Measurements from ENCODE around the gene COBL. TPM values are rescaled to one million over a fixed set of nuclear protein-coding genes. Genes with fewer than 3 reads are reported as not detected.
A peak's percentile ranks its signal among the peaks of the same experiment; 100 is the strongest.

COBL gene
- total and polyA plus RNA-seq, 9 of the 15 experiments (the other 6 are each of a cell fraction or from before 2014, with no cell fraction given) = 0.01 to 2.4 (median 0.09) TPM; not detected in 3

DNA sequence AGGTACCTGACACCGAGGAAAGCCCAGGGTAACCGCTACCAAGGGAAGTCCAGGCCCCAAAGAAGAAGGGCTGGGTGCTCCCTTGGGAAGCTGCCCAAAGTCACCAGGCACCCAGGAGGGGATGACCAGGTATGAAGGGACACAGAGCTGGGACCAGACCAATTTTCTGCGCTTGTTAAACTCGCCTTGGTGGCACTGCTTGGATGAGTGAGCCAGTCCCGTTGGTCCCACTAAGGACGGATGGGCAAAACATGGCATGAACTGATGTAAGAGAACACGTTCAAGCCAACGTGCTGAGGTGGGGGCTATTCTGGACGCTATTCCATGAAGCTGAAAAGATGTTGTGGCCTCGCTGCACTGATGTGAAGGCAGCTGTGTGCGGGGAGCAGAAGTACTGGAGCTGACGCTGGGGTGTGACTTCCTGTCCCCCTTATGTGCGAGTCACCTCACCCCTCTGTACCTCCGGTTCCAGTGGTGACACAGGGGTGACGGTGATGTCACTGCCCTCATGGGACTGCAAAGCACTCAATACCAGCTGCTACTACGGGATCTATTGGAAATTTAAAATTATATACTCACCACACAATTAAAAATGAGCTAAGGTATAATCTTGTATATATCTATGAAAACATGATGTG is 73.6 kb downstream of the COBL start (continued):
- TF ChIP-seq TFAM (CRISPR knock-in tag; conservative IDR thresholded peaks at IDR 0.05) (no peak), TRIM25 (IDR thresholded peaks at IDR 0.05; ENCODE audit: borderline replicate concordance) (no peak), NFIC (IDR thresholded peaks at IDR 0.05) (no peak), ZKSCAN1 (IDR thresholded peaks at IDR 0.05; ENCODE audit: low read depth, low read length) (no peak)

GRCh38 chr7:51242007-51242691 is 74.5 kb downstream of the COBL start:
- in situ Hi-C loops (cut with MboI) (no loop called here), intact Hi-C loops (cut with micrococcal nuclease) (no loop called here)
- Histone ChIP-seq H3K27ac (ENCODE audit: extremely low read depth, low read depth, low read length) (no peak overlapping the region), H2AFZ (ENCODE audit: low read depth, low read length) (no peak overlapping the region), H3K36me3 (ENCODE audit: control insufficient read depth, insufficient read depth, low read length) (no peaks in the 10 kb centered on the region), H3K27me3 (ENCODE audit: control insufficient read depth in 2 of 2, insufficient read depth in 2 of 2, low read length in 2 of 2) (peaks cover 0 to 23% of the 10 kb centered on the region in 2 experiments; a peak in 2 of 5 replicates), H3K79me2 (ENCODE audit: control insufficient read depth, insufficient read depth, low read length) (no peaks in the 10 kb centered on the region), H3K9ac (ENCODE audit: insufficient read depth in 1 of 2, low read depth in 2 of 2, low read length in 2 of 2) (no peak overlapping the region), H3K9me1 (ENCODE audit: control insufficient read depth, insufficient read depth, low read length) (no peaks in the 10 kb centered on the region), H3K4me1 (replicated peaks in 1 of 2; ENCODE audit: control insufficient read depth in 2 of 2, insufficient read depth in 2 of 2, low read length in 2 of 2) (no peaks in the 10 kb centered on the region; a peak in 1 of 5 replicates), H3K4me3 (no peak overlapping the region), H3K4me2 (ENCODE audit: insufficient read depth, low read length) (no peak overlapping the region), H4K20me1 (replicated peaks; ENCODE audit: control insufficient read depth, insufficient read depth, low read length) (no peaks in the 10 kb centered on the region), H3K9me3 (replicated peaks; ENCODE audit: control insufficient read depth, insufficient read depth, low read depth, low read length) (no peaks in the 10 kb centered on the region)
- 23% methylated on average over 5 of the region's 5 CpGs for WGBS (ENCODE audit: insufficient coverage, low coverage, missing lambda C conversion rate)
- DNase-seq (ENCODE audit: extremely low read depth in 1 of 4, low spot score in 3 of 4) = peak in 1 of 4 experiments; percentile 9
- TF ChIP-seq ZNF75A (CRISPR knock-in tag; IDR thresholded peaks at IDR 0.05) = no peak
- TF ChIP-seq, protein P1, sequence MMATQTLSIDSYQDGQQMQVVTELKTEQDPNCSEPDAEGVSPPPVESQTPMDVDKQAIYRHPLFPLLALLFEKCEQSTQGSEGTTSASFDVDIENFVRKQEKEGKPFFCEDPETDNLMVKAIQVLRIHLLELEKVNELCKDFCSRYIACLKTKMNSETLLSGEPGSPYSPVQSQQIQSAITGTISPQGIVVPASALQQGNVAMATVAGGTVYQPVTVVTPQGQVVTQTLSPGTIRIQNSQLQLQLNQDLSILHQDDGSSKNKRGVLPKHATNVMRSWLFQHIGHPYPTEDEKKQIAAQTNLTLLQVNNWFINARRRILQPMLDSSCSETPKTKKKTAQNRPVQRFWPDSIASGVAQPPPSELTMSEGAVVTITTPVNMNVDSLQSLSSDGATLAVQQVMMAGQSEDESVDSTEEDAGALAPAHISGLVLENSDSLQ (IDR thresholded peaks at IDR 0.05) = peak; percentile 87
- no peak; the same call in 2 of the 3 replicates for ATAC-seq
- CTCF ChIA-PET (ENCODE audit: low intra/inter-chr PET ratio) = no interaction called here
- no TSS peak for BruUV-seq (replicated peaks)
- POLR2A ChIA-PET = no interaction called here
- FAIRE-seq = no peak
